NCI-H146 treated with DMSO at 0.1 percent for 48 hours (cell line): ENCODE data around the gene SLCO4A1.

ENCODE experiments used
- DNase-seq: peaks from one replicate; lab custom pipeline; 2025; ENCODE audit not compliant: unreplicated experiment; lab: John Stamatoyannopoulos, UW

Gene SLCO4A1

DNA sequence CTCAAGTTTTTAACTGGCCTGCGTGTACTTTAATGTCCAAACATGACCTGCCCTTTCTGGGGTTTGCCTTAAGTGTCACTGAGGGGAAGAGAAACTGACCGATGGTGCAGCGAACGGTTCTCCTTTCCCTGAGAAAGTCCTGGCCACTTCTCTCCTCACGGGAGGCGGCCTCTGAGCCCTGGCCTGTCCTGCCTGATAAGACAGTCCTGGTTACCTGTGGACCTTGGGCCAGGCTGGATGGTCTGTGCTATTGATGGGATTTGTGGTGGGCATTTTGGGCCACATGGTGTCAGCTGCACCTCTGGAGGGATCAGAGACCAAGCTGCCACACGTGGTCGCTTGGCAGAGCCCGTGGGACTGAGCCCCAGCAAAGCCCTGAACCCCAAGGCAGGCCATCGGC, 54.7 kb downstream of the SLCO4A1 start:
- no peak for DNase-seq

DNA sequence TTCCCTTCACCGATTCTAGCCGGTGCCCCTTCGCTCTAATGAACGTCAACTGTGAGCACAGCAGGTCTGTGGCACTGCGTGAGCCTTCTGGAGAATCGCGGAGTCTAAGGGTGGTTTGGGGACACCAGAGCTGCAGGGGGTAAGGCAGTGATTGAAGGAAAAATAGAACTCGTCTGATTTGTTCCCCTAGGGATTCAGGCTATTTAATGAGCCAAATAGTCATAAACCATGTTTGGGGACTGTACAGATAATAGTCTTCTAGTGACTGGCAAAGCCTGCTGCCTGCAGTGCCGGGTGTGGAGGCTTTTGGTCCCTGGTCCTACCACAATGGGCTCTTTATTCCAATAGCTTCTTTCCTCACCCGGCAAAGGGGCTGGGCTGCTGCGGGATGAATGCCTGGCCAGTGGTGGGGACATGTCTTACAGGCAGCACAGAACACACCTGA, 55.2 kb downstream of the SLCO4A1 start:
- DNase-seq: no peak

DNA sequence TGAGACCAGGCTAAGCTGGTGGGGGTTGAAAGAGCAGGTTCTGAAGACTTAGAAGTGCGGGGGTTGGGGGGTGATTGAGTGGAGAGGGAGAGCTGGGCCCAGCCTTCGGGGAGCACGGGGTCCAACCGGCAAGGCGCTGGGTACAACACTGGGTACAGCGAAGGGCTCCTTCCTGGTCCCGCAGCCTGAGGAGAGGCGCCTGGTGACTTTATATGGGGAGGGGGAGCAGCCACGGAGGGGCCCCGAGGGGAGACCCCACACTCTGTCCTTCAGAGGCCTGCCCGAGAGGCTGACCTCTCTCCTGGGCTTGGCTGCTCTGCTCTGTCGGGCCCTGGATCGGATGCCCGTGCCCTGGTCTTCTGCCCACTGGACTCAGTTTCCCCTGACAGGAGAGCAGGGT, 55.9 kb downstream of the SLCO4A1 start:
- DNase-seq: no peak

DNA sequence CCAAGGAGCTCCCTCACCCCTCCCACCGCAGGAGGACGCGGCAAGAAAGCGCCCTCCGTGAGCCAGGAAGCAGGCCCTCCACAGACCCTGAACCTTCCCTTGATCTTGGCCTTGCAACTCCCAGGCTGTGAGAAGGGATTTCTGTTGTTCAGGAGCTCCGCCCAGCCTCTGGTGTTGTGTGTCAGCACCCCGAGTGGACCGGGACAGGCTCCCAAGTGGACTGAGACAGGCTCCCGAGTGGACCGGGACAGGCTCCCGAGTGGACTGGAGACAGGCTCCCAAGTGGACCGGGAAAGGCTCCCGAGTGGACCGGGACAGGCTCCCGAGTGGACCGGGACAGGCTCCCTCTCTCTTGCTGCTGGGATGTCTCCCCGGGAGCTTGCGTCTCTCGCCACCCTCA, 57.0 kb downstream of the SLCO4A1 start:
- no peak for DNase-seq

DNA sequence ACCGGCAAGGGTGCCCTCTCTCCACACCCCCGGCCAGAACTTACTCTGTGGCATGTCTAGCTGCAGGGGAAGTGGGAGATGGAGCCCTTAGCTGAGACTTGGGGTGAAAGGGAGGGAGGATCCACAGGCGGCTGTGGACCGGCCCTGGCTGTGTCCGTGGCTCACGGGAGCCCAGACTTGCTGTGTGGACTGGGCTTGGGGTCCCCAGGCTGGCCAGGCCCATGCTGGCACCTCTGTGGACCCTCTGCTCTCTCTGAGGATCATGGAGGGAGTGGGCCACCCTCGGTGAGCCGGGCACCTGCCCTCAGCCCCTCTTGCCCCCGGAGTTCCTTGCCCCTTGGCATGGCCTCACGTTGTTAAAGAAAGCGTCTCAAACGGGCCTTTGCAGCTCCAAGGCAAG, 57.4 kb downstream of the SLCO4A1 start:
- no peak for DNase-seq

DNA sequence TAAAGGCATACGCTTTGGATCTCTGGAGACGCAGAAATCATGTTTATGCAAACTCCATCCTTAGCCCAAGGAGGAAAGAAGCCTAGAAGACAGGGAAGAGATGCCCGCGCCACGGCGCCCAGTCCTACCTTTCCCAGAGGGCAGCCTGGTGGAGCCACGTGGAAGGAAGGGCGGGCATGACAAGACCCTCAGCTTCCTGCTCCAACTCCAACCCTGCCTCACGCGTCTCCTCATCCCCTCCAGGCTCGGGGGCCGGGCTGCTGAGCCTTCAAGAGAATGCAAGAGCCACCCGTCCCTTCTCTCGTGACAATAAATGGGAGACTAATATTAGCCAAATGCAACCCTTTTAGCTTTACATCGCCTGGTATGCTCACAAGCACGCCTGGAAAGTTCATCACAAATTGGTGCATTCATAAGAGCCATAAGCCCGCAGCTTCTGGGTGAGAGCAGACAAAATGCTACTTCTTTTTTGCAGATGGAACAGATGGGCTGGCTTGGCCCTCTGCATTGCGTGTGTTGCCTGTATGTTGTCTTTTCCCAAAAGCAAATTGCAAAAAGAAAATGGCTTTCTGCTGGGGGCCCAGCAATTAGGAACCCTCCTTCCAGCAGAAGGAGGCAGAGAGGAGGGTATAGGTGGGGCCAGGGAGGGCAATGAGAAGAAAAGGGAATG, 58.1 kb downstream of the SLCO4A1 start:
- no peak for DNase-seq

DNA sequence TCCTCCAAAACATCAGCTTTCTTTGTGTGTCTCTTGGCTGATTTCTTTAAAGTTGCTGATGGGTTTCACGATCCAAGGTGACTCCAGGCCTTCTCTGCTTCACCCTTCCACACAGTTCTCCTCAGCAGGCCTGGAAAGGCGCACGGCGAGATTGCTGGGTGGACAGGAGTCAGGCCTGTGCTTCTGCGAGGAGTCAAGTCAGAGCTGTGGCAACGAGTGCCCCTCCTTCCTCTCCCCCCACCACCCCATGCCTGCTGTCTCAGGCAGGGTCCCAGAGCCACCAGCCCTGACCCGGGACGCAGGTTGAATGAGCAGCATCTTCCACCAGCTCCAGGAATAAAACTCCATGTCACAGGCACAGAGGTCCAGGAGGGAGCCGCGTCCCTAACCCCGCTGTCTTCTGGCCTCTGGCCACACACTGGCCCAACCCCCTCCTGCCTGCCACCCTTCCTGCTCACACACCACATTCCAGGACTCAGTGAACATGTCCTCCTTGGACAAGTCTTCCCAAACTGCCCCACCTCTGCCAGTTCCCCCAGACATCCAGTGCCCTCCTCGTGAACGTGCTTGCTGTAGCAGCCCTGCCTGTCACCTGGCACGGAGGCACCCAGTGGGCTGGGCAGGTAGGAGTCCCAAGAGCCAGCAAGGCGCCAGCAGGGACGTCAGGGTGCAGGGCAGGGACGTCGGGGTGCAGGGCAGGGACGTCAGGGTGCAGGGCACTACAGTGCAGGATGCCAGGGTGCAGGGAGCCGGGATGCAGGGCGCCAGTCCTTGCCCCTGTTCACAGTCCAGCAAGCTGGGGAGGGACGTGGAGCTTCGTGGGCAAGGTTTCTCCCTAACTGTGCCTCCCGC, 59.1 kb downstream of the SLCO4A1 start:
- DNase-seq: no peak

DNA sequence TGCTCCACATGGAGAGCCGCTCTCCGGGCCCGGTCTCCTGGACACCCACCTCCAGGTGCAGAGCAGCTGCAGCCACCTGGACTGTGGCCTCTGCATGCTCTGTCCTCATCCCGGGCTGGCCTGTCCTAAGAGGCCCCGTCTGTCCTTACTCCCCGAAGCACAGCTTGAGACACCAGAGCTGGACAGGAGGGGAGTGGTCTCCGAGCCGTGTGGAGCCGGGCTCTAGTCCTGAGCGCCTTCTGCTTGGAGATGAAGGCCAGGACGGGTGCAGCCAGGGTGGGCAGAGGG, 59.7 kb downstream of the SLCO4A1 start:
- no peak for DNase-seq

DNA sequence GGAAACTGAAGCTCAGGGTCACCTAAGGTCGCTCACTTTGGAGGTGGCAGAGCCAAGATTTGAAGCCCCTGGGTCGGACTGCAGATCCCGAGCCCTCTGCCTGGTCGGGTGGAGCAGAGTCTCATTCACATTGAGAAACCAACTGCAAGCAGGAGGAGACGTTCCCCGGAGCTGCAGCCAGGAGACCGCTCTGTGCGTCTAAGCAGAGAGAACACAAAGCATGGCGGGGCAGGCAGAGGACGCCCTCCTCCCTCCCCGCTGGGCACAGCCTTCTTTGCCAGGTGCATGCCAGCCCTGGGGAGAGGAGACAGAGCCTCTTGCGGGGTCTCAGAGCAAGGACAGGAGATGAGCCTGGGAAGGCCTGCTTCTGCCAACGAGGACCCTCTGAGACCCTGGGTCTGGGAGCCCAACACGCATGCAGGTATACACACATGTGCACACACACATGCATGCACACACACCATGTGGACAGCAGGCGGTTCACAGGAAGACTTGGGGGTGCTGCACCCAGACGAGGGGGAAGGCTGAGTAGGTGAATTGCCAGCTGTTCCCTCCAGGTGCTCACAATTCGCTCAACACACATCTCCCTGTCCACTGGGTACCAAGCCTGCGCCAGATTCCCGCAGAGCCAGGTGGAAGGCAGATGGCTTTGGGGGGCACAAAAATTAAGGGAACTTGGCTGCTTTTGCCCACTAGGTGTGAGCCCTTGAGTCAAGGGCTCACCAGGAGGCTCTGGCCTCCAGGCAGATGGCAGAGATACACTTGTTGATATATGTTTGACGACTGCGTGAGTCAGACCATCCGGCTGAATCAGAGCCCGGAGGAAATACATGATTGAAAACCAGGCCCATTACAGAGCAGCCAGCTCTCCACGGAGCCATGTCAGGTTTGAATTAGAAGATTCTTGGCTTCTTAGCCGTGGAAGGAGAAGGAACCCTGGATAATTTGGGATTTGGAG, 60.9 kb downstream of the SLCO4A1 start:
- peak; percentile 44 for DNase-seq

DNA sequence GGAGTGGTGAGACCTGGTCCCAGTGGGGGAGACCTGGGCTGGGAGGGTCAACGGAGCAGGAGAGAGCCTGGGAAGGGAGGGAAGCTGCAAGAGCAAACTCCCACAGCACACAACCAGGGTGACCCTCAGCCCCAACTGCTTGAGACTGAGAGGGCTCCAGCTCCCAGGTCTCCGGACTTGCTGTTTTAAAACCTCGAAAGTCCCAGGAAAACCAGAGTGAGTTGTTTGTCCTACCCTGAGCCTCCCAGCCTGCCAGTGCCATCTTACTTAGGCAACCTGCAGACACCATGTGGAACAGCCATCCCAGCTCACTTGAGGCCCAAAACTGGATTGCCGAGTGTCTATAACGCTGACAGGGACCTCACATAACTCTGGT, 61.5 kb downstream of the SLCO4A1 start:
- DNase-seq: no peak

DNA sequence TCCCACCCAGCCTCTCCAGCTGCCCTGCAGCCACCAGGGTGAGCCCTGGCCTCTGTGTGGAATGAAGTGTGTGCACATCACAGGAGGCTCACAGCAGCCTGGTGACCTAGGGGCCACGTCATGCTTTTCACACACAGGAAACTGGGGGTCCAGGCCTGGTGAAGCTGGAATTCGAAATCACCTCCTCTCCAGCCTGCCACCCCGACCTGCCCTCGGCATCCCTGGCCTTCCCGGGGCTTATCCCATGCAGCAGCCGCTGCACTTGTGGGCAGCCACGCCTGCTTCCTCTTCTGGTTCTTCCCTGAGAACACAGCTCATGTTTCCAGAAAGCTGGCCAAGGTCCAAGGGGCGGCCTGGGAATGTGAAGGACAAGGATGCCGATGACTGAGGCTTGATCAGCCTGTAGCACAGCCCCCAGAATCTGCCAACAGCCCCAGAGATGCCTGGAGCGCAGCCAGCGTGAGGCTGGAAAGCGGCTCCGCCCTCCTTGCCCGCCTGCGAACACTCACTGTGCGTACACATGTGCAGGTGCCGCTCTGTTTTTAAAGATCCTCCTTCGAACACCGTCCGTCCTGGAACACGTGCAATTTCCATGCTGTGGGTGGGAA, 62.1 kb downstream of the SLCO4A1 start:
- no peak for DNase-seq

DNA sequence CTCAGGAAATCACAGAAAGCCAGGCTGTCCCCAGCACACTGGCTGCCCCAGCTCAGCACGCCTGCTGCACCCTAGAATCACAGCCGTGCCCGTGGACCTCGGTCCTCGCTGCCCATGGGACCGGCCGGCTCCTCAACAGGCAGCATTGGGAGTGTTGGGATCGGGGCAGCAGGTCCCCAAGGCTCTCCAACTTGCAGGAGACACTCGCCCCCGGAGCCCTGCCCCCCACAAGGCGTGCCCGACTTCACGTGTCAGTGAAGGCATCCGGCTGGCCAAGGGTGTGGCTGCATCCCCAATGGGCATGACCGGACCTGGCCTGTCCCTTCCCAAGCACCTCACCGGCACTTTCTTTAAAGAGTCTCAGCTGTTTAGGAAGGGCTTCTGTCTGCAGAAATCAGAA, 63.3 kb downstream of the SLCO4A1 start:
- no peak for DNase-seq

DNA sequence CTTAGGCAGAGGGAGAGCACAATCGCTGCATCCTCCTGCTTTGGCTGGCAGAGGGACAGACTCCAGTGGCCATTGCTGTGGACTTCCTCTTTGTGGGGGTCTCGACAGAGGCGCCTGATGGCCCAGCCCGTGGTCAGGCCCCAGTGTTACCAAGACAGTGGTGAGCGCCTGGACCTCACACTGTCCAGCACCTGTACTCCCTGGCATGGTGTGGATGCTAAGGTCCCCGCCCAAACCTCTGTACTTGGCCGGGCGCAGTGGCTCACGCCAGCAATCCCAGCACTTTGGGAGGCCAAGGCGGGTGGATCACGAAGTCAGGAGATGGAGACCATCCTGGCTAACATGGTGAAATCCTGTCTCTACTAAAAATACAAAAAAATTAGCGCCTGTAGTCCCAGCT, 64.0 kb downstream of the SLCO4A1 start:
- no peak for DNase-seq

DNA sequence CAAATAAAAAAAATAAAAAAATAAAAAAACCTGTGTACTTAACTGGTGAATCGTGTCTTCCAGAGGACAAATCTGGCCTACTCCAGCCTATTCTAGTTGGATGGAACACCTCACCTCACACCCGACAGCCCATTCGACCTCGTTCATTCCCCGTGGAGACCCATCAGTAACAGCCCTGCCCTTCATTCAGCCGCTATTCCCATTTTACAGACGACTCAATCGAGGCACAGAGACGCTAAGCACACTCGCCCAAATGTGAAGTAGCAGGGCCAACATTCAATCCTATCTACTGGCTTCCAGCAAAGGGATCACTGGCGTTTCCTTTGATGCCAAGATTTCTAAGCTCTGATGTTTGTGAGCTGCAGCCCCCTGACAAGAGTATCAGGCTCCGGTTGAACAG, 64.6 kb downstream of the SLCO4A1 start:
- no peak for DNase-seq

DNA sequence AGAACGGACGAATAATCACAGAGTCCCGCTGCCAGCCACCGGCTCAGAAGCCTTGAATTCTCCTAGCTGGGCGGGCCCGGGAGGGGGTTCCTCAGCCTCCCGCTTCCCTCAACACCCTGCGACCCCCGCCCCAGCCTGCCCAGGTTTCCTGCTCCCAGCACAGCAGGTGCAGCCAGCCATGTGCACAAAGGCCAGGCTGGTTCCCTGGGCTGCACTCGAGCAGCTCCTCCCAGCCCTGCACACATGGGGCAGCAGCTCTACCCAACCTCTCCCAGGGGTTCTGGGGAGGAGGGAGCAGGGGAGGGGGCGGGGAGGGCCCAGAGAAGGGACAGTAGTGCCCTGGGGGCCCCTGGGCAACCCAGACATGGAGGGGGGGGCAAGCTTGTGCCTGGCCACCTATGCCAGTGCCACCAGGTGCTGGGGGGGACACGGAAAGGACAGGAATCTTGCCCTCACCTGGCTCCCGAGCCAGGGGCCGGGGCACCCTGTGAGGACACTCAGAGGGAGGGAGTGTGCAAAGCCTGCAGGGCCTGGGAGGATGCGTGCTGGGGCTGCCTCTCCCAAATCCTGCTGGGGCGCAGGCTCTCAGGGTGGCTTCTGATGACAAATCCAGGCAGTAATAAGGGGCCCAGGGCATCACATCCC, 65.1 kb downstream of the SLCO4A1 start:
- no peak for DNase-seq

DNA sequence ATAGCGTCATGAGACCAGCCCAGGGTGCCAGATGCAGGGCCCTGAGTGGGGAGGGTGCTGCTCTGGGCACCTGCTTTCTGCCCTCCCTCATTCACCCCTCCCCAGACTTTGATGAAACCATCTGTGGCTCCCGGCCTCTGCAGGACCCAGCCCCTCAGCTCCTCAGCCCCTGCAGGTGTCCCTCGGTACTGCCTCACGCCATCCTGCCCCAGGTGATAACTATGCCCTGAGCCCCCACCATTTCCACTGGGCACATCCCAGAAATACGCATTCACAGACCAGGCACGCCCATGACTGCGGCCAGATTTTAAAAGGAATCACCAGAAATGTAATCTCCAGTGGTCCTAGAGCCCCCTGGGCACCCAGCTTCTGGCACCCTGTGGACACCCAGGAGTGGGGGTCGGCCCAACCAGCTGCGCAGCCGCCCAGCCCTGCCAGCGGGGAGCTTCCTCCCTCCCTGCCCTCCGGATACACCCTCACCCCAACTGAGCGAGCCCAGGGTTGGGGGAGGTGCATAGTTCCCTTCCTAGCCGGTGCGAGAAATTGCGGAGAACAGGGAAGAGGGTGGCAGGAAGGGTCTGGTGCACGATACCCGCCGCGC, 65.7 kb downstream of the SLCO4A1 start:
- no peak for DNase-seq

DNA sequence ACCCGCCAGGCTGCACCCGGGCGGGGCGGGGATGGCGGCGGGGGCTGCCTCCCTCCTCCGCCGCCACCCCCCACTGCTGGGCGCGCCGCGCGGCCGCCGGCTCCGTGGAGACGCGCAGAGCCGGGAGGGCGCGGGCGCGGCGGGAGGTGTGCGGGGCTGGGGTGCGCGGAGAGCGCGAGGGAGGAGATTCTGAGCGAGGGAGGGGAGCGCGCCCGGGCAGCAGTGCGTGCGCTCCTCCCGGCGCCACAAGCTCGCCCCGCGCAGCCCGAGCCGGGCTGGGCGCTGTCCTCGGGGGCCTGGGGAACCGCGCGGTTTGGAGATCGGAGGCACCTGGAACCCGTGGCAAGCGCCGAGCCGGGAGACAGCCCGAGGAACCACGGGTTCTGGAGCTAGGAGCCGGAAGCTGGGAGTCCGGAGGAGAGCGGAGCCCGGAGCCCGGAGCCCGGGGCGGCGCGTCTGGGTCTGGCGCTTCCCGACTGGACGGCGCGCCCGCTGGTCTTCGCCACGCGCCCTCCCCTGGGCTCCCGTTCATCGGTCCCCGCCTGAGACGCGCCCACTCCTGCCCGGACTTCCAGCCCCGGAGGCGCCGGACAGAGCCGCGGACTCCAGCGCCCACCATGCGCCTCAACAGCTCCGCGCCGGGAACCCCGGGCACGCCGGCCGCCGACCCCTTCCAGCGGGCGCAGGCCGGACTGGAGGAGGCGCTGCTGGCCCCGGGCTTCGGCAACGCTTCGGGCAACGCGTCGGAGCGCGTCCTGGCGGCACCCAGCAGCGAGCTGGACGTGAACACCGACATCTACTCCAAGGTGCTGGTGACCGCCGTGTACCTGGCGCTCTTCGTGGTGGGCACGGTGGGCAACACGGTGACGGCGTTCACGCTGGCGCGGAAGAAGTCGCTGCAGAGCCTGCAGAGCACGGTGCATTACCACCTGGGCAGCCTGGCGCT, 66.6 kb downstream of the SLCO4A1 start, which contains the start of gene NTSR1:
Gene NTSR1, plus strand, starts transcription at position 246 of the 946 bp plus-strand sequence. Its CDS starts 372 bp downstream, at position 618.
- DNase-seq: no peak

DNA sequence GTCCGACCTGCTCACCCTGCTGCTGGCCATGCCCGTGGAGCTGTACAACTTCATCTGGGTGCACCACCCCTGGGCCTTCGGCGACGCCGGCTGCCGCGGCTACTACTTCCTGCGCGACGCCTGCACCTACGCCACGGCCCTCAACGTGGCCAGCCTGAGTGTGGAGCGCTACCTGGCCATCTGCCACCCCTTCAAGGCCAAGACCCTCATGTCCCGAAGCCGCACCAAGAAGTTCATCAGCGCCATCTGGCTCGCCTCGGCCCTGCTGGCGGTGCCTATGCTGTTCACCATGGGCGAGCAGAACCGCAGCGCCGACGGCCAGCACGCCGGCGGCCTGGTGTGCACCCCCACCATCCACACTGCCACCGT, 67.2 kb downstream of the SLCO4A1 start:
- no peak for DNase-seq

DNA sequence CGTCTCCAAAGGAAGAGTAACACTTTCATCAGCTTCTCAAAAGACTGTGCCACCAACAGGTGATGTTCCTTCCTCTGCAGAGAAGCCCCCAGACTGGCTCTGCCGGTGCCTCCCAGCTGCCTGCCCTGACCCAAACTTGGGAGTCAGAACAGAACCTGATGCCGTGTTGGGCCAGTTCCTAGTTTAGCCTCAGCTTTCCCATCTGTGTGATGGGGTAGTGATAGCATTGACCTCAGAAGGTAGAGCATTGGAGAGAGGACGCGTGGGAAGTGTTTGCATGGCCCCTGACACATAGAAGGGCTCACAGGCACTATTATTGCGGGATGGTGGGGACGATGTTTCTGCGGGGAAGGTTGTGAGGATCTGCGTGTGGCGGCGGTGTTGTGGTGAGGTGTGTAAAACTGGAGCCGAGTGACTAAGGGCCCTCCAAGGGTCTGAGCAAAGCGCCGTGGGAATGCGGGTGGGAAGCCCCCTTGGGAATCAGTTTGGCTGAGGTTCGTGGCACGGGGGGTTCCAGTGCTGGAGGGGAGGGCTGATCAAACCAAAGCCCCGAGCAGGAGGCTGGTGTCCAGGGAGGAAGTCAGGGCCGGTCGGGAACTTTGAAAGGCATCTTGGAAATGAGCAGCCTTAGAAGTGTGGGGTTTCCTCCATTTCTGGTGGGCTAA, 68.0 kb downstream of the SLCO4A1 start:
- no peak for DNase-seq
